Measurements from ENCODE around the gene TNMD.

GRCh38 chrX:100647739-100648138 lies 63.0 kb downstream of the TNMD start:
- no peak for TF ChIP-seq ARNTL (CRISPR knock-in tag; IDR thresholded peaks at IDR 0.05; ENCODE audit: borderline replicate concordance, low read depth)
- TF ChIP-seq ZFP30 (CRISPR knock-in tag; IDR thresholded peaks at IDR 0.05), result no peak
- no peak for TF ChIP-seq ZNF70 (CRISPR knock-in tag; IDR thresholded peaks at IDR 0.05)
- no peak for TF ChIP-seq BACH2 (CRISPR knock-in tag; IDR thresholded peaks at IDR 0.05; ENCODE audit: borderline replicate concordance)
